Measurements from ENCODE around the gene ANKK1. TPM values are rescaled to one million over a fixed set of nuclear protein-coding genes. Genes with fewer than 3 reads are reported as not detected.
A peak's percentile ranks its signal among the peaks of the same experiment; 100 is the strongest.

ANKK1 gene
- total and polyA plus RNA-seq, 2 of the 8 experiments (the other 6 are each of a cell fraction or from before 2014, with no cell fraction given) = 0.11 TPM; not detected in 1

DNA sequence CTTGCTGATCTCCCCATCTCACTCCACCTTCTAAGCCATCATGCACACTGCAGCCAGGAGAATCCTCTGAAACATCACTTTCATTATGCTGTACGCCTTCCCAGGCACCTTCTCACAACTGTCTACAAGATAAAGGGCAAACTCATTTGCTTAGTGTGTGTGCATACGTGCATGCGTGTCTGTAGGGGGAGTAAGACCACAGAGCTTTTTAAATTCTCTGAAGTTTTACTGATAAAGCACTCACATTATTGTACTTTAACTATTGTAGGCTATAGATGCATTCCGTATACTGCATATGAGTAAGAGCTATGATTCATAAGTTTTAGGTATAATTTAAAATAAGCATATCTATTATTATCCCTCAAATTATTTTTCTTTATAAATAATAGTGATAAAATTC lies 15.3 kb upstream of the ANKK1 start:
- H2BK12ac ChIP-seq (ENCODE audit: low read depth, low read length) = no peak overlapping the region
- H2BK120ac ChIP-seq (replicated peaks; ENCODE audit: low read depth, low read length) = no peak overlapping the region
- H2BK15ac ChIP-seq (ENCODE audit: low read length) = no peak overlapping the region
- no peak overlapping the region for H3K27ac ChIP-seq (ENCODE audit: low read depth, low read length)
- no peak overlapping the region for H3K4me3 ChIP-seq (ENCODE audit: extremely low read depth in 1 of 4, insufficient read depth in 2 of 4, low read depth in 3 of 4, low read length in 4 of 4)
- H3K4ac ChIP-seq (replicated peaks; ENCODE audit: insufficient read length, low read depth, low read length) = no peak overlapping the region
- no peaks in the 10 kb centered on the region for H4K20me1 ChIP-seq (replicated peaks in 1 of 2; ENCODE audit: control insufficient read depth in 1 of 2, insufficient read depth in 2 of 2, low read length in 2 of 2)
- no peak for DNase-seq (ENCODE audit: low read depth in 1 of 2, low spot score in 2 of 2)
- no peak for TF ChIP-seq HDAC2 (IDR thresholded peaks at IDR 0.05; ENCODE audit: borderline replicate concordance in 1 of 2, low read depth in 2 of 2, low read length in 2 of 2)
- no peak for TF ChIP-seq RXRA (IDR thresholded peaks at IDR 0.05; ENCODE audit: insufficient read depth, low read depth, low read length)
- TF ChIP-seq RAD21 (IDR thresholded peaks at IDR 0.05 in 1 of 2, conservative IDR thresholded peaks at IDR 0.05 in 1 of 2; ENCODE audit: low read depth in 2 of 2, low read length in 2 of 2) = 0 out of 4 replicates have a peak, but pooled peaks of 1 of the 2 experiments have one; percentile 6
- H3K14ac ChIP-seq (ENCODE audit: insufficient read length) = no peak overlapping the region
- H4K5ac ChIP-seq (ENCODE audit: insufficient read length, low read depth, low read length) = no peak overlapping the region
- H2AK5ac ChIP-seq (ENCODE audit: low read depth, low read length) = no peak overlapping the region
- no peaks in the 10 kb centered on the region for H3K27me3 ChIP-seq (replicated peaks in 1 of 4; ENCODE audit: control insufficient read depth in 3 of 4, extremely low read depth in 1 of 4, insufficient read depth in 3 of 4, low read length in 3 of 4)
- H3K9ac ChIP-seq (replicated peaks in 1 of 4; ENCODE audit: extremely low read depth in 1 of 4, low read depth in 3 of 4, low read length in 3 of 4) = no peak overlapping the region
- H4K91ac ChIP-seq (replicated peaks; ENCODE audit: insufficient read length, low read length) = no peak overlapping the region
- whole genome bisulfite sequencing, 2 experiments (ENCODE audit: extremely low coverage in 1 of 2, insufficient coverage in 1 of 2, insufficient read length in 1 of 2, insufficient replicate concordance in 2 of 2, low coverage in 1 of 2, low lambda C conversion rate in 2 of 2, missing lambda C conversion rate in 1 of 2) = 87% methylated on average over 4 of the region's 4 CpGs; no CpG with 5 or more reads in 1 of the 2 experiments
- no peak overlapping the region for H2AFZ ChIP-seq (ENCODE audit: low read length)
- CTCF ChIA-PET (ENCODE audit: partially characterized antibody) = interaction anchor here (1.0 to 1.3 kb wide), 8 partner anchors 14 to 161 kb away, joined by 3 to 6 read pairs (median 4); no protein-coding TSS in a partner anchor
- no peak overlapping the region for H3K18ac ChIP-seq (ENCODE audit: extremely low read depth, low read length)
- no peak for FAIRE-seq
- H3K79me1 ChIP-seq (ENCODE audit: low read depth, low read length) = no peaks in the 10 kb centered on the region
- POLR2A ChIA-PET (ENCODE audit: partially characterized antibody) = no interaction called here
- no peak overlapping the region for H4K8ac ChIP-seq (ENCODE audit: extremely low read depth, insufficient read depth, low read length)
- no peaks in the 10 kb centered on the region; the same call in 1 of the 2 replicates for H3K23me2 ChIP-seq (ENCODE audit: low read depth, low read length)
- no peaks in the 10 kb centered on the region for H3K79me2 ChIP-seq (ENCODE audit: control insufficient read depth in 1 of 2, insufficient read depth in 2 of 2, low read length in 2 of 2)
- no peak overlapping the region for H2BK20ac ChIP-seq (ENCODE audit: low read length)
- H3K56ac ChIP-seq (replicated peaks; ENCODE audit: insufficient read length, low read depth, low read length) = no peak overlapping the region
- no peaks in the 10 kb centered on the region for H3K9me3 ChIP-seq (ENCODE audit: insufficient read depth in 2 of 2, low read depth in 1 of 2, low read length in 1 of 2)
- no peak overlapping the region for H2BK5ac ChIP-seq (ENCODE audit: low read depth, low read length)
- H3K36me3 ChIP-seq (ENCODE audit: control insufficient read depth in 2 of 4, insufficient read depth in 4 of 4, low read length in 3 of 4) = no peaks in the 10 kb centered on the region
- H3K4me2 ChIP-seq (ENCODE audit: insufficient read depth in 1 of 2, low read depth in 2 of 2, low read length in 2 of 2) = no peak overlapping the region
- H3K4me1 ChIP-seq (replicated peaks in 1 of 4; ENCODE audit: control insufficient read depth in 3 of 4, insufficient read depth in 4 of 4, low read length in 3 of 4) = peaks cover 0 to 3% (median 0%) of the 10 kb centered on the region in 4 experiments; a peak in 1 of 7 replicates
- H3K23ac ChIP-seq (ENCODE audit: insufficient read length) = no peak overlapping the region
